ENCODE results near the gene ATP1B2.
A peak's percentile ranks its signal among the peaks of the same experiment; 100 is the strongest.
"Not testable (repeated sequence)": the region's sequence is repeated elsewhere in the genome, so short reads cannot be mapped to it uniquely, and the experiment has no call there.

The ATP1B2 gene

GRCh38 chr17:7634384-7634783 is 16.3 kb upstream of the ATP1B2 start:
- DNase-seq (ENCODE audit: low spot score) = peak; percentile 73

- no peak for DNase-seq (ENCODE audit: low spot score)
Observed at GRCh38 chr17:7636163-7636562, 14.6 kb upstream of the ATP1B2 start.

- DNase-seq (ENCODE audit: low spot score) = no peak
Observed at GRCh38 chr17:7640783-7641182, 9.9 kb upstream of the ATP1B2 start.

GRCh38 chr17:7641635-7642034 is 9.1 kb upstream of the ATP1B2 start:
- DNase-seq (ENCODE audit: low spot score) = not testable (repeated sequence)

GRCh38 chr17:7644775-7645174 is 6.0 kb upstream of the ATP1B2 start:
- no peak for DNase-seq (ENCODE audit: low spot score)

- DNase-seq (ENCODE audit: low spot score) = no peak
Observed at GRCh38 chr17:7646457-7646856, 4.3 kb upstream of the ATP1B2 start.

GRCh38 chr17:7647018-7647417 is 3.7 kb upstream of the ATP1B2 start:
- no peak for DNase-seq (ENCODE audit: low spot score)

- DNase-seq (ENCODE audit: low spot score) = no peak
Observed at GRCh38 chr17:7651097-7651664, 455 bp downstream of the ATP1B2 start.

GRCh38 chr17:7651665-7652387 is 1.1 kb downstream of the ATP1B2 start:
- DNase-seq (ENCODE audit: low spot score) = peak; percentile 48

- no peak for DNase-seq (ENCODE audit: low spot score)
Observed at GRCh38 chr17:7652388-7653356, 1.9 kb downstream of the ATP1B2 start.

- no peak for DNase-seq (ENCODE audit: low spot score)
Observed at GRCh38 chr17:7654832-7655540, 4.3 kb downstream of the ATP1B2 start.

- DNase-seq (ENCODE audit: low spot score) = no peak
Observed at GRCh38 chr17:7655541-7655840, 4.8 kb downstream of the ATP1B2 start.

GRCh38 chr17:7656958-7657609 is 6.4 kb downstream of the ATP1B2 start:
- DNase-seq (ENCODE audit: low spot score) = peak; percentile 77

- no peak for DNase-seq (ENCODE audit: low spot score)
Observed at GRCh38 chr17:7667656-7668406, 17.1 kb downstream of the ATP1B2 start.

- no peak for DNase-seq (ENCODE audit: low spot score)
Observed at GRCh38 chr17:7668482-7668881, 17.8 kb downstream of the ATP1B2 start.

- peak; percentile 48 for DNase-seq (ENCODE audit: low spot score)
Observed at GRCh38 chr17:7673239-7673638, 22.5 kb downstream of the ATP1B2 start.

- DNase-seq (ENCODE audit: low spot score) = no peak
Observed at GRCh38 chr17:7674934-7675333, 24.2 kb downstream of the ATP1B2 start.

GRCh38 chr17:7676533-7676932 is 25.8 kb downstream of the ATP1B2 start:
- peak; percentile 51 for DNase-seq (ENCODE audit: low spot score)

GRCh38 chr17:7677388-7678067 is 26.8 kb downstream of the ATP1B2 start:
- DNase-seq (ENCODE audit: low spot score) = peak; percentile 51

- DNase-seq (ENCODE audit: low spot score) = no peak
Observed at GRCh38 chr17:7684851-7685532, 34.3 kb downstream of the ATP1B2 start.

Data from iPS-NIHi11 (cell line).